NCI-H146 (cell line): ENCODE measurements around the gene KAZN.
"Not testable (repeated sequence)": the region's sequence is repeated elsewhere in the genome, so short reads cannot be mapped to it uniquely, and the experiment has no call there.

Source experiments
- DNase-seq: peaks from one replicate; lab custom pipeline; 2025; lab: John Stamatoyannopoulos, UW

The KAZN gene

DNA sequence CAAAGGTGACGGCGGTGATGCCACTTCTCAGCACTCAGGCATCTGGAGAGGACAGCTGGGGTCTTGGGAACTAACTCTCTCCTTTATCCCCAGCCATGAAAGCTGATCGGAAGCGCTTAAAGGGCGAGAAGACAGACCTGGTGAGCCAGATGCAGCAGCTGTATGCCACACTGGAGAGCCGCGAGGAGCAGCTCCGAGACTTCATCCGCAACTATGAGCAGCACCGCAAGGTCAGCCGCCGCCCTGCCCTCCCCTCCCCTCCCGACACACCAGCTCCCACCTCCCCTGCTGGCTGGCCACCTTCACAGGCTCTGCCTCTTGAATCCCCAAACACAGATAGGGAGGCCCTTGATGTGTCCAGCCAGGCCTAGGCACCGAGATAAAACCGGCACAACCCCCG, 436.2 kb downstream of the KAZN start:
- no peak for DNase-seq

GRCh38 chr1:15035236-15035635, 436.8 kb downstream of the KAZN start:
- no peak for DNase-seq

- no peak for DNase-seq
Measured at GRCh38 chr1:15036101-15036500, 437.6 kb downstream of the KAZN start.

- peak; percentile 13 for DNase-seq
Measured at GRCh38 chr1:15038232-15039016, 439.9 kb downstream of the KAZN start.

- DNase-seq, result no peak
Measured at GRCh38 chr1:15039017-15039648, 440.6 kb downstream of the KAZN start.

DNA sequence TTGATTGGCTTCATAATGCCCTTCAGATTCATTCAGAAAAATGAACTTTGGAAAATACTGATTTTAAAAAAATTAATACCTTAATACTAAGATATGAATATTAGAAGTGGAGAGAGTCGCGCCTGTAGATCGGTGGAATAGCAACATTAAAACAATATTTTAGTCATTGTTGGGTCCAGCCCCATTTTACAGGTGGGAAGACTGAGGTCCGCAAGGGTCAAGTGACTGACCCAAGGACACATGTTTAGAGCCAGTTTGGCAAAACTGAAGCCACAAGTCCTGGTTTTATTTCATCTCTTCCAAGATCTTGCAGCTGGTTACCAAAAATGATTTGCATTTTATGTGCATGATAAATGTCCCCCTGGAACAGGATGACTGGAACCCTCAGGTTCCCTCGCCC, 441.4 kb downstream of the KAZN start:
- no peak for DNase-seq

DNA sequence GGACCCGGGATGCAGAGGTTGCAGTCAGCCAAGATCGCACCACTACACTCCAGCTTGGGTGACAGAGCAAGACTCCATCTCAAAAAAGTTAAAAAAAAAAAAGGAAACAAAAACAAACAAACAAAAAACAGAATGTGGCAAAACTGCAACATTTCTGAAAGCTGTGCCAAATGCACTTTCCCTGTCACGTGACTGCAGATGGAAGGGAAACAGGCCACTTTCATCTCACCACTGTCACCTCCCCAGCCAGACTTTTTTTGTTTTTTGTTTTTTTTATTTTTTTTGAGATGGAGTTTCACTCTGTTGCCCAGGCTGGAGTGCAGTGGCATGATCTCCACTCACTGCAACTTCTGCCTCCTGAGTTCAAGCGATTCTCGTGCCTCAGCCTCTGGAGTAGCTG, 442.2 kb downstream of the KAZN start:
- not testable (repeated sequence) for DNase-seq

GRCh38 chr1:15042866-15043265, 444.4 kb downstream of the KAZN start:
- no peak for DNase-seq

DNA sequence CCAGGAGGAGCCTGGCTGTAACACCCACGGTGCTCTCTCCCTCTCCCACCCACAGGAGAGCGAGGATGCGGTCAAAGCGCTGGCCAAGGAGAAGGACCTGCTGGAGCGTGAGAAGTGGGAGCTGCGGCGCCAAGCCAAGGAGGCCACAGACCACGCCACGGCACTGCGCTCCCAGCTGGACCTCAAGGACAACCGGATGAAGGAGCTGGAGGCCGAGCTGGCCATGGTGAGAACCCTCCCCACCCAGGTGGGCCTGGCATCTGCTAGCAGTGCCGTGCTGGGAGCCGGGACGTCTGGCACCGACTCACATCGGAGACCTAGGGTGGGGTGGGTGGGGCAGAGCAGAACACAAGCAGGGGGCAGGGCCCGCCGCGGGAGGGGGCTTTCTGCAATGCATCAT, 445.4 kb downstream of the KAZN start:
- no peak for DNase-seq

DNA sequence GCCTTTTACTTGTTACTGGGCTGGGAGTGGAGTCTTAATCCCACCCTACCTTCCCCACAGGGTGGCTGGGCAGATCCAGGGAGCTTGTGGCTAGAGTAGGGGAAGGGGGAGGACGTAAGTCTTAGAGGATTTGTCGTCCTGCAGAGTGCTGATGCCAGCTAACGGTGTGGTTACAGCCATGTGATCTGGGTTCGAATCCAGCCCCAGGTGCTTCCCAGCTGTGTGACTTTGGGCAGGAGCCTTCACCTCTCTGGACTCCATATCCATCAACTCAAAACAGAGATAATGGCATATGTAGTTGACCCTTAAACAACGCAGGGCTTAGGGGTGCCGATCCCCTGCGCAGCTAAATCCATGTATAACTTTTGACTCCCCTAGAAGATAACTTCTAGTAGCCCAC, 446.6 kb downstream of the KAZN start:
- no peak for DNase-seq

DNA sequence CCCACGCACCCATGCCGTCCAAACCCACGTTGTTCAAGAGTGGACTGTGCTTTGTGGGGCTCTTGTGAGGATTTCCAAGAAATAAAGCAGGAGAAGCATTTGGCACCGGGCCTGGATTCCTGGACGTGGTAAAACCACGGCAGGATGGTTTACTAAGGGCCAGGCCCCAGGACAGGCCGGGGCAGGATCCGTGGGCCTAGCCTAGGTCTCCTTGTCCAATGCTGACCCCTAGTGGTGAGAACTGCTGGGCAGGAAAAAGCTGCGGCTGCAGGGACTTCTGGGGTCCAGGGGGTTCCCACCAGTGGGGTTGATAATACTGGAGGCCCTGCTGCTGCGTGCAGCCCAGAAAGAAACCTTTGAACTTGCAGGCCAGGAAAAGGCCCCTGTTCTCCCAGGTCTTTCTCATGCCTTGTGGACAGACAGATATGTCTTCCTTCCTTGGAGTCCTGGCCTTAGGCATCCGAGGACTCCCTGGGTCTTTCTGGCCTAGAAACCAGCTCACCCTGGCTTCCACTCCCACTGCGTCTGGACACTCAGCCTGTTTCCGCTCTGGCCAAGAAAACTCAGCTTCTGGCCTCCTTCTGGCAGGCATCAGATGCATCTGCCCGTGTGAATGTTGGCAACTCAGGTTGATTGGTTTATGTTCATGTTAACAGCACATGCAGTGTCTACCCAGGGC, 448.1 kb downstream of the KAZN start:
- peak; percentile 44 for DNase-seq

- DNase-seq, result no peak
Measured at GRCh38 chr1:15047237-15047636, 448.8 kb downstream of the KAZN start.

GRCh38 chr1:15048437-15048980, 450.0 kb downstream of the KAZN start:
- DNase-seq, result no peak

GRCh38 chr1:15049067-15049466, 450.6 kb downstream of the KAZN start:
- no peak for DNase-seq

DNA sequence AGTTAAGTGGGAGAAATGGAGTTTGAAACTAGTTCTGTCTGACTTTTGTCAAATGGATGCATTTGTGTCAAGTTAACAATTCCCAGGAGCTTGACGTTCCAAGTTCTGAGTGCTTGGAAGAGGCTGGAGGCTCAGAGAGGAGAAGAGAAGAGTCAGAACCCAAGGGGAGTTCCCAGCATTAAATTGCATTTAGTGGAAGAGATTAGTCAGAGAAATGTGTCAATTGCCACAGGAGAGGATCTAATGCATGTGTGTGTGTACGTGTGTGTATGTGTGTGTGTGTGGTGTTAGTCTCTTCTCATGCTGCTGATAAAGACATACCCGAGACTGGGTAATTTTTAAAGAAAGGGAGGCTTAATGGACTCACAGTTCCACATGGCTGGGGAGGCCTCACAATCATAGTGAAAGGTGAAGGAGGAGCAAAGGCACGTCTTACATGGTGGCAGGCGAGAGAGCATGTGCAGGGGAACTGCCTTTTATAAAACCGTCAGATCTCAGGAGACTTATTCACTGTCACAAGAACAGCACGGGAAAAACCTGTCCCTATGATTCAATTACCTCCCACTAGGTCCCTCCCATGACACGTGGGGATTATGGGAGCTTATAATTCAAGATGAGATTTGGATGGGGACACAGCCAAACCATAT, 453.5 kb downstream of the KAZN start:
- no peak for DNase-seq

DNA sequence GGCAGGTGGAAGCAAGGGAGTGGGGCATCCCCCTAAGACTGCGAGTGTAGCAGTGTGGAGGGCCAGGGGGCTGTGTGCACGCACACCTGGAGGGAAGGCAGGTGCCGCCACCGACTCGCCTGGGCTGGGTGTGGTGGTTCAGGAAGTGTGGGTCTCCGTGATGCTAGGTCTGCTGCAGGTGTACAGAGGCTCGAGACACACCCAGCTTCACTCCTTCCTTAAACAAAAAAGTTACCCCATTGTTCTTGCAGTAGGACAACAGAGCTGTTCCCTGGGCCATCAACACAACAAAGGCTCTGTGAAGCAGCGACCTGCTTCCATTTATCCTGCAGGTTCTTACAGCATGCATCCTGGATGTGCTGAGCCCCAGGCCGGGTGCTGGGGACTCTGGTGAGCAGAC, 454.7 kb downstream of the KAZN start:
- DNase-seq, result no peak

- DNase-seq, result no peak
Measured at GRCh38 chr1:15055736-15056415, 457.4 kb downstream of the KAZN start.

DNA sequence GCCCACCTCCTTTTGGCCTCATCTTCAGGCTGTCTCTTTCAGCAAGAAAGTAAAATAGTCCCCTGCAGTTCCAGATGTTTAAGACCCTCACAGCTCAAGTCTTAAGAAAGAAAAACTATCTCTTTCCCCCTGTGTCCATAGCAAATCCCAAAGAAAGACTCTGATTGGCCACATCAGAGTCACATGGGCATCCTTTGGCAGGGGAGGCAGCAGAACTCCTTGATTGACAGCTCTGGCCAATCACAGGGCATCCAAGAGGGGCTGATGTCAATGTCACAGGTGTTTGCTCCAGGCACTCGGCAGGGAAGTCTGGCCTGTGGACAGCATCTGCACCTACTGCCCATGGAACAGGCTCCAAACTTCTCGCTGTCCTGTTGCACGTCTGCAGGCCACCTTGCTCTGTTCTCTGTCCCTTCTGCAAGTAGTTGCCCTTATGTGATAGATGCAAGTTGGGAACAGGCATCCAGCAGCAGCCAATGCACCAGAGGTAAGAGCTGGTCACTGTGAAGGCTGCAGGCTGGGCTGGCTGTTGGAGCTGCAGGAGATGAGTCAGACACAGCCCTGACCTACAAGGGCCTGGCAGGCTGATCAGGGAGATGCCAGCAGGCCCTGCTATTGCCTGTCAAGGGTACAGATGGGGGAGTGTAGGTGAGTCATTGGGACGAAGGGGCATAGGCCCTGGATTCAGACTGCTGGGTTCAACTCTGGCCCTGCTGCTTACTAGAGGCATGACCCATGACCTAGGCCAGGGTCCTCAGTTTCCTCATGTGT, 458.2 kb downstream of the KAZN start:
- no peak for DNase-seq

- no peak for DNase-seq
Measured at GRCh38 chr1:15057834-15058233, 459.3 kb downstream of the KAZN start.

GRCh38 chr1:15058261-15058660, 459.8 kb downstream of the KAZN start:
- no peak for DNase-seq

DNA sequence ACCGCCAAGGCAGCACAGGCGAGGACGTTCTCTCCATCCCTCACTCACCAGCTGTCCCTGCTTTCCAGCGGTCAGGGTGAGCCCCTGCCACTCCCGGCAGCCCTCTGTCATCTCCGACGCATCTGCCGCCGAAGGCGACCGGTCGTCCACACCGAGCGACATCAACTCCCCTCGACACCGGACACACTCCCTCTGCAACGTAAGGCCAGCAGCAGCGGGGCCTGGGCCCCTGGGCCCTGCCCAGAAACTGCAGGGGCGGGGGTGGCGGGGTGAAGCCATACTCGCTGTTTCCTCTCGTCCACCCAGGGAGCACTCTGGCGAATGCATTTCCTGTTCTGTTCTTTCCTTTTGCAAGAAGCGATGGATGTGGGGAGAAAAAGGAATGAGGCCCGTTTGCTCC, 461.6 kb downstream of the KAZN start:
- DNase-seq, result no peak
